Loucy (cell line): ENCODE data around the gene ERBIN.

ENCODE experiments used
- EZH2phosphoT487 ChIP-seq: fragments of 200-600 bp; IDR thresholded peaks from 2 replicates; pipeline ENCODE4 v1.6.1; 2018; ENCODE audit warnings: antibody characterized with exemption, mild to moderate bottlenecking, moderate library complexity, borderline replicate concordance
- TF ChIP-seq, protein P1 (sequence below): fragments of 200-600 bp; sonication (generic); conservative IDR thresholded peaks from 2 replicates; pipeline ENCODE4 v1.5.1; 2014; ENCODE audit warnings: mild to moderate bottlenecking, antibody characterized with exemption, low read length

DNA sequence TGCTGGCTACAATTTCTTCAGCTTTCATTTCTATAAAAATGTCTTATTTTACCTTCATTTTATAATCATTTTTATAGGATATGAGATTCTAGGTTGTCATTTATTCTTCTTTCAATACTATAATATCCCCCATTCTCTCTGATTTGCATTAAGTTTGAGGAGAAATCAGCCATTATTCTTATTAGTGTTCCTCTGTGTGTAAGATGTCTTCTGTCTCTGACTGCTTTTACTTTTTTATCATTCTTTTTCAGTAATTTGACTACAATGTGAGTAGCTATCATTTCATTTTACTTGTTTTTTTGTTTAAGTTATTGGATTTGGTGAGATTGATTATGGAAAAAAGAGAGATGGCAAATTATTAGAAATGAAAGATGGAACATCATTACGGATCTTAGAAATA is 204.1 kb downstream of the ERBIN start:
- TF ChIP-seq, protein P1, sequence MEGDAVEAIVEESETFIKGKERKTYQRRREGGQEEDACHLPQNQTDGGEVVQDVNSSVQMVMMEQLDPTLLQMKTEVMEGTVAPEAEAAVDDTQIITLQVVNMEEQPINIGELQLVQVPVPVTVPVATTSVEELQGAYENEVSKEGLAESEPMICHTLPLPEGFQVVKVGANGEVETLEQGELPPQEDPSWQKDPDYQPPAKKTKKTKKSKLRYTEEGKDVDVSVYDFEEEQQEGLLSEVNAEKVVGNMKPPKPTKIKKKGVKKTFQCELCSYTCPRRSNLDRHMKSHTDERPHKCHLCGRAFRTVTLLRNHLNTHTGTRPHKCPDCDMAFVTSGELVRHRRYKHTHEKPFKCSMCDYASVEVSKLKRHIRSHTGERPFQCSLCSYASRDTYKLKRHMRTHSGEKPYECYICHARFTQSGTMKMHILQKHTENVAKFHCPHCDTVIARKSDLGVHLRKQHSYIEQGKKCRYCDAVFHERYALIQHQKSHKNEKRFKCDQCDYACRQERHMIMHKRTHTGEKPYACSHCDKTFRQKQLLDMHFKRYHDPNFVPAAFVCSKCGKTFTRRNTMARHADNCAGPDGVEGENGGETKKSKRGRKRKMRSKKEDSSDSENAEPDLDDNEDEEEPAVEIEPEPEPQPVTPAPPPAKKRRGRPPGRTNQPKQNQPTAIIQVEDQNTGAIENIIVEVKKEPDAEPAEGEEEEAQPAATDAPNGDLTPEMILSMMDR = no peak
- no peak for TF ChIP-seq EZH2phosphoT487
